A673 (cell line): ENCODE data around the gene PLPPR3. TPM values are rescaled to one million over a fixed set of nuclear protein-coding genes. Genes with fewer than 3 reads are reported as not detected.
"Not testable (repeated sequence)": the region's sequence is repeated elsewhere in the genome, so short reads cannot be mapped to it uniquely, and the experiment has no call there.

Experiments used
- BruUV-seq: library from RNA; stranded (reverse); fragments of 400-500 nt; replicated peaks from 2 replicates; lab custom pipeline; 2021; lab: Mats Ljungman, UMichigan
- CTCF ChIA-PET: fragments of 300-600 bp; sonication (Branson Sonifier 250); formaldehyde crosslinking; loops from one replicate; lab custom pipeline; 2022; ENCODE audit warnings: antibody characterized with exemption; lab: Charles Lee
- POLR2A ChIA-PET: fragments of 300-600 bp; sonication (Branson Sonifier 250); formaldehyde crosslinking; loops from one replicate; lab custom pipeline; 2022; ENCODE audit warnings: antibody characterized with exemption; ENCODE audit not compliant: low non-redundant PET; lab: Charles Lee
- DNase-seq: peaks from one replicate; pipeline ENCODE4 v3.0.0-alpha.2; 2015; ENCODE audit warnings: low spot score
- H3K27ac ChIP-seq: fragments of 200-600 bp; sonication (generic); 2 replicates; pipeline ENCODE4 v1.5.1; 2016; ENCODE audit warnings: mixed run types, low read depth, mild to moderate bottlenecking, mixed read lengths, antibody characterized with exemption, low read length; ENCODE audit not compliant: poor library complexity, severe bottlenecking
- H3K27me3 ChIP-seq: fragments of 200-600 bp; sonication (generic); replicated peaks from 2 replicates; pipeline ENCODE4 v1.6.1; 2017; ENCODE audit warnings: mixed run types, low read depth, mild to moderate bottlenecking, mixed read lengths, antibody characterized with exemption, low read length; ENCODE audit not compliant: insufficient read depth, poor library complexity
- H3K36me3 ChIP-seq: fragments of 200-600 bp; sonication (generic); 2 replicates; pipeline ENCODE4 v1.6.1; 2016; ENCODE audit warnings: mixed run types, mild to moderate bottlenecking, mixed read lengths, antibody characterized with exemption, low read length; ENCODE audit not compliant: insufficient read depth, poor library complexity, severe bottlenecking
- H3K4me1 ChIP-seq: fragments of 200-600 bp; sonication (generic); 2 replicates; pipeline ENCODE4 v1.6.1; 2017; ENCODE audit warnings: mixed run types, mild to moderate bottlenecking, mixed read lengths, antibody characterized with exemption, low read length; ENCODE audit not compliant: insufficient read depth, poor library complexity, severe bottlenecking
- H3K4me3 ChIP-seq: fragments of 200-600 bp; sonication (generic); 2 replicates; pipeline ENCODE4 v1.5.1; 2016; ENCODE audit warnings: low read depth, mixed run types, mild to moderate bottlenecking, mixed read lengths, low read length; ENCODE audit not compliant: poor library complexity, severe bottlenecking
- H3K9me3 ChIP-seq: fragments of 200-600 bp; sonication (generic); 2 replicates; pipeline ENCODE4 v1.6.1; 2016; ENCODE audit warnings: mixed run types, low read depth, mild to moderate bottlenecking, mixed read lengths, antibody characterized with exemption, low read length; ENCODE audit not compliant: poor library complexity, severe bottlenecking
- CTCF ChIP-seq: fragments of 300-800, 200-600 bp; sonication (generic); conservative IDR thresholded peaks from 2 replicates; pipeline ENCODE4 v1.5.1; 2017; ENCODE audit warnings: low read depth, mild to moderate bottlenecking, antibody characterized with exemption, low read length, moderate library complexity, mixed read lengths
- EZH2 ChIP-seq: fragments of 200-600 bp; sonication (generic); IDR thresholded peaks from 2 replicates; pipeline ENCODE4 v1.6.1; 2017; ENCODE audit warnings: borderline replicate concordance, low read depth, mild to moderate bottlenecking, mixed read lengths, antibody characterized with exemption, low read length; ENCODE audit not compliant: poor library complexity, severe bottlenecking
- intact Hi-C: fragments of 100-400 bp; cut with micrococcal nuclease; formaldehyde crosslinking; loops from one replicate; pipeline ENCODE4 v1.10.0; 2022; ENCODE audit not compliant: unreplicated experiment
- total RNA-seq: library from RNA; stranded (reverse); gene quantifications from 2 replicates; pipeline ENCODE4 v1.2.3, GENCODE V29; 2021

PLPPR3 gene
- total RNA-seq, 1 experiment from 2014 or later: 13.3 TPM

GRCh38 chr19:850221-850978 is 28.6 kb upstream of the PLPPR3 start:
- POLR2A ChIA-PET: no interaction called here
- DNase-seq: peak; percentile 68
- no peak for TF ChIP-seq CTCF
- TF ChIP-seq EZH2: no peak
- Histone ChIP-seq H3K36me3 (no peaks in the 10 kb centered on the region), H3K4me1 (no peaks in the 10 kb centered on the region), H3K27me3 (no peaks in the 10 kb centered on the region), H3K4me3 (no peak overlapping the region), H3K27ac (no peak overlapping the region), H3K9me3 (no peaks in the 10 kb centered on the region)
- intact Hi-C loops: no loop called here
- no TSS peak for BruUV-seq
- CTCF ChIA-PET: no interaction called here

GRCh38 chr19:849195-849594 is 27.4 kb upstream of the PLPPR3 start:
- DNase-seq, H3K27me3 ChIP-seq, H3K27ac ChIP-seq, H3K4me3 ChIP-seq, intact Hi-C loops, H3K4me1 ChIP-seq, H3K9me3 ChIP-seq, CTCF ChIA-PET, H3K36me3 ChIP-seq, BruUV-seq: not testable (repeated sequence)
- POLR2A ChIA-PET: interaction anchor here (0.6 kb wide), 1 partner anchor 48 kb away, joined by 3 read pairs; no protein-coding TSS in a partner anchor

- Histone ChIP-seq H3K27ac (no peak overlapping the region), H3K4me1 (peaks cover 5% of the 10 kb centered on the region), H3K4me3 (no peak overlapping the region), H3K36me3 (no peaks in the 10 kb centered on the region), H3K9me3 (no peaks in the 10 kb centered on the region), H3K27me3 (peaks cover 5% of the 10 kb centered on the region)
- ChIA-PET POLR2A (no interaction called here), CTCF (no interaction called here)
- no peak for DNase-seq
- TF ChIP-seq CTCF (no peak), EZH2 (no peak)
- BruUV-seq: no TSS peak
- intact Hi-C loops: no loop called here
Observed at GRCh38 chr19:848386-848921, 26.7 kb upstream of the PLPPR3 start.
